Activated CD8-positive, alpha-beta memory T cell treated with anti-CD3 and anti-CD28 coated beads, Interleukin-2, amount 10 ng/mL, durations not matched to agents 7 days and 5 days (primary cell): ENCODE measurements around the gene MGAT5. TPM values are rescaled to one million over a fixed set of nuclear protein-coding genes. Genes with fewer than 3 reads are reported as not detected.

Experiments
- ATAC-seq: fragments of 150-1000 bp; cut with Tn5 transposase; one replicate; pipeline ENCODE4 v1.10.0; 2021; ENCODE audit warnings: moderate library complexity
- CTCF ChIA-PET: fragments of 350-600 bp; sonication (Branson Sonifier 250); formaldehyde crosslinking; loops from one replicate; lab custom pipeline; 2021; ENCODE audit warnings: antibody characterized with exemption; lab: Charles Lee
- DNase-seq: peaks from one replicate; pipeline ENCODE4 v3.0.0-alpha.2; 2020
- H3K27ac Mint-ChIP-seq: one replicate; pipeline ENCODE4 v1.8.0; 2021; ENCODE audit warnings: mild to moderate bottlenecking, mixed read lengths
- H3K27me3 Mint-ChIP-seq: one replicate; pipeline ENCODE4 v1.8.0; 2021; ENCODE audit warnings: mixed read lengths
- H3K36me3 Mint-ChIP-seq: one replicate; pipeline ENCODE4 v1.8.0; 2021; ENCODE audit warnings: mild to moderate bottlenecking, mixed read lengths
- H3K4me1 Mint-ChIP-seq: one replicate; pipeline ENCODE4 v1.8.0; 2021; ENCODE audit warnings: mixed read lengths
- H3K4me3 Mint-ChIP-seq: one replicate; pipeline ENCODE4 v1.8.0; 2021; ENCODE audit warnings: mild to moderate bottlenecking, moderate library complexity, mixed read lengths
- H3K9me3 Mint-ChIP-seq: one replicate; pipeline ENCODE4 v1.8.0; 2022; ENCODE audit warnings: low read depth, mixed read lengths
- total RNA-seq, 2 experiments: library from RNA; stranded (reverse); gene quantifications; one replicate each; pipeline ENCODE4 v1.2.3, GENCODE V29; 2021

The MGAT5 gene
- total RNA-seq, 2 experiments from 2014 or later: 40.3 to 43.6 TPM

GRCh38 chr2:134411828-134412638 lies 158.2 kb downstream of the MGAT5 start:
- no peaks in the 10 kb centered on the region for H3K36me3 Mint-ChIP-seq
- CTCF ChIA-PET: interaction anchor here (0.6 to 4.2 kb wide), 45 partner anchors 9 to 528 kb away, joined by 3 to 109 read pairs (median 4); partner anchors contain the start of gene MGAT5
- peak; percentile 99 for ATAC-seq

GRCh38 chr2:134412639-134412999 lies 158.7 kb downstream of the MGAT5 start:
- H3K9me3 Mint-ChIP-seq: no peaks in the 10 kb centered on the region
- H3K36me3 Mint-ChIP-seq: no peaks in the 10 kb centered on the region
- ATAC-seq: no peak
- DNase-seq: no peak
- H3K4me3 Mint-ChIP-seq: no peak overlapping the region
- CTCF ChIA-PET: interaction anchor here (0.6 to 4.2 kb wide), 40 partner anchors 8 to 528 kb away, joined by 3 to 109 read pairs (median 4); partner anchors contain the start of gene MGAT5
- no peak overlapping the region for H3K27ac Mint-ChIP-seq
- peaks cover 40% of the 10 kb centered on the region for H3K4me1 Mint-ChIP-seq
- no peaks in the 10 kb centered on the region for H3K27me3 Mint-ChIP-seq

More at GRCh38 chr2:134411828-134412638, 158.2 kb downstream of the MGAT5 start:
- Mint-ChIP-seq H3K4me3 (no peak overlapping the region), H3K27me3 (no peaks in the 10 kb centered on the region), H3K27ac (peak overlapping the region; percentile 13), H3K4me1 (peaks cover 42% of the 10 kb centered on the region), H3K9me3 (no peaks in the 10 kb centered on the region)
- DNase-seq: peak; percentile 89

GRCh38 chr2:134413430-134413829 lies 159.6 kb downstream of the MGAT5 start:
- DNase-seq (no peak), ATAC-seq (no peak)
- no peaks in the 10 kb centered on the region for H3K9me3 Mint-ChIP-seq
- peaks cover 34% of the 10 kb centered on the region for H3K4me1 Mint-ChIP-seq
- no peaks in the 10 kb centered on the region for H3K27me3 Mint-ChIP-seq
- CTCF ChIA-PET: interaction anchor here (1.0 to 4.2 kb wide), 5 partner anchors 19 to 526 kb away, joined by 3 to 109 read pairs (median 28); no protein-coding TSS in a partner anchor
- H3K27ac Mint-ChIP-seq: no peak overlapping the region
- H3K4me3 Mint-ChIP-seq: no peak overlapping the region
- H3K36me3 Mint-ChIP-seq: no peaks in the 10 kb centered on the region

GRCh38 chr2:134413912-134414311 lies 160.0 kb downstream of the MGAT5 start:
- no peaks in the 10 kb centered on the region for H3K9me3 Mint-ChIP-seq
- ATAC-seq (no peak), DNase-seq (no peak)
- H3K36me3 Mint-ChIP-seq: no peaks in the 10 kb centered on the region
- H3K27me3 Mint-ChIP-seq: no peaks in the 10 kb centered on the region
- H3K4me1 Mint-ChIP-seq: peaks cover 31% of the 10 kb centered on the region
- no peak overlapping the region for H3K4me3 Mint-ChIP-seq
- no peak overlapping the region for H3K27ac Mint-ChIP-seq
- CTCF ChIA-PET: interaction anchor here (4.2 kb wide), 1 partner anchor 295 kb away, joined by 109 read pairs; no protein-coding TSS in a partner anchor

- DNase-seq: no peak
- ATAC-seq: no peak
- CTCF ChIA-PET: no interaction called here
- H3K27me3 Mint-ChIP-seq: no peaks in the 10 kb centered on the region
- H3K27ac Mint-ChIP-seq: no peak overlapping the region
- no peak overlapping the region for H3K4me3 Mint-ChIP-seq
- no peaks in the 10 kb centered on the region for H3K9me3 Mint-ChIP-seq
- H3K4me1 Mint-ChIP-seq: peaks cover 14% of the 10 kb centered on the region
- no peaks in the 10 kb centered on the region for H3K36me3 Mint-ChIP-seq
Measured at GRCh38 chr2:134416018-134416417, 162.1 kb downstream of the MGAT5 start.

- CTCF ChIA-PET: no interaction called here
- H3K9me3 Mint-ChIP-seq: no peaks in the 10 kb centered on the region
- H3K4me3 Mint-ChIP-seq: no peak overlapping the region
Measured at GRCh38 chr2:134416637-134417036, 162.8 kb downstream of the MGAT5 start.

GRCh38 chr2:134417968-134418582 lies 164.2 kb downstream of the MGAT5 start:
- DNase-seq (no peak), ATAC-seq (no peak)
- H3K4me1 Mint-ChIP-seq: no peaks in the 10 kb centered on the region
- no peak overlapping the region for H3K27ac Mint-ChIP-seq
- no peaks in the 10 kb centered on the region for H3K27me3 Mint-ChIP-seq
- no peaks in the 10 kb centered on the region for H3K36me3 Mint-ChIP-seq
- CTCF ChIA-PET: interaction anchor here (1.1 to 2.3 kb wide), 2 partner anchors 33 to 300 kb away, joined by 3 to 8 read pairs; no protein-coding TSS in a partner anchor
- H3K4me3 Mint-ChIP-seq: no peak overlapping the region
- H3K9me3 Mint-ChIP-seq: no peaks in the 10 kb centered on the region

More at GRCh38 chr2:134416637-134417036, 162.8 kb downstream of the MGAT5 start:
- ATAC-seq: no peak
- Mint-ChIP-seq H3K27ac (no peak overlapping the region), H3K36me3 (no peaks in the 10 kb centered on the region), H3K4me1 (peaks cover 8% of the 10 kb centered on the region), H3K27me3 (no peaks in the 10 kb centered on the region)
- DNase-seq: no peak

GRCh38 chr2:134420259-134420658 lies 166.4 kb downstream of the MGAT5 start:
- H3K4me1 Mint-ChIP-seq: peaks cover 6% of the 10 kb centered on the region
- no peak overlapping the region for H3K27ac Mint-ChIP-seq
- no peak overlapping the region for H3K4me3 Mint-ChIP-seq
- DNase-seq (no peak), ATAC-seq (no peak)
- CTCF ChIA-PET: interaction anchor here (1.1 to 2.3 kb wide), 3 partner anchors 8 to 302 kb away, joined by 3 to 8 read pairs (median 3); no protein-coding TSS in a partner anchor
- H3K27me3 Mint-ChIP-seq: no peaks in the 10 kb centered on the region
- H3K9me3 Mint-ChIP-seq: no peaks in the 10 kb centered on the region
- H3K36me3 Mint-ChIP-seq: no peaks in the 10 kb centered on the region

- Mint-ChIP-seq H3K4me3 (no peak overlapping the region), H3K4me1 (peaks cover 12% of the 10 kb centered on the region), H3K36me3 (no peaks in the 10 kb centered on the region), H3K27me3 (no peaks in the 10 kb centered on the region), H3K9me3 (no peaks in the 10 kb centered on the region), H3K27ac (no peak overlapping the region)
- DNase-seq (no peak), ATAC-seq (no peak)
- CTCF ChIA-PET: interaction anchor here (1.1 to 1.2 kb wide), 2 partner anchors 9 to 303 kb away, joined by 3 read pairs; no protein-coding TSS in a partner anchor
Measured at GRCh38 chr2:134420920-134421319, 167.0 kb downstream of the MGAT5 start.

GRCh38 chr2:134421556-134422328 lies 167.9 kb downstream of the MGAT5 start:
- H3K4me1 Mint-ChIP-seq: peaks cover 19% of the 10 kb centered on the region
- H3K36me3 Mint-ChIP-seq: no peaks in the 10 kb centered on the region
- no peak overlapping the region for H3K4me3 Mint-ChIP-seq
- DNase-seq: no peak
- ATAC-seq: no peak
- H3K27ac Mint-ChIP-seq: no peak overlapping the region
- H3K9me3 Mint-ChIP-seq: no peaks in the 10 kb centered on the region
- H3K27me3 Mint-ChIP-seq: no peaks in the 10 kb centered on the region
- CTCF ChIA-PET: interaction anchor here (1.1 to 1.2 kb wide), 2 partner anchors 10 to 303 kb away, joined by 3 read pairs; no protein-coding TSS in a partner anchor

- no peaks in the 10 kb centered on the region for H3K27me3 Mint-ChIP-seq
- peaks cover 1% of the 10 kb centered on the region for H3K36me3 Mint-ChIP-seq
- CTCF ChIA-PET: interaction anchor here (1.6 kb wide), 1 partner anchor 14 kb away, joined by 4 read pairs; no protein-coding TSS in a partner anchor
- H3K9me3 Mint-ChIP-seq: no peaks in the 10 kb centered on the region
- no peak overlapping the region for H3K4me3 Mint-ChIP-seq
- ATAC-seq (no peak), DNase-seq (no peak)
- peaks cover 19% of the 10 kb centered on the region for H3K4me1 Mint-ChIP-seq
- no peak overlapping the region for H3K27ac Mint-ChIP-seq
Measured at GRCh38 chr2:134425724-134426496, 172.0 kb downstream of the MGAT5 start.

- ATAC-seq (no peak), DNase-seq (no peak)
- peaks cover 19% of the 10 kb centered on the region for H3K4me1 Mint-ChIP-seq
- CTCF ChIA-PET: interaction anchor here (1.6 kb wide), 1 partner anchor 15 kb away, joined by 4 read pairs; no protein-coding TSS in a partner anchor
- H3K27ac Mint-ChIP-seq: no peak overlapping the region
- H3K4me3 Mint-ChIP-seq: no peak overlapping the region
- peaks cover 1% of the 10 kb centered on the region for H3K36me3 Mint-ChIP-seq
- H3K27me3 Mint-ChIP-seq: no peaks in the 10 kb centered on the region
- H3K9me3 Mint-ChIP-seq: no peaks in the 10 kb centered on the region
Measured at GRCh38 chr2:134426721-134427120, 172.8 kb downstream of the MGAT5 start.
